ENCODE measurements around the gene ACOXL.

ACOXL gene

GRCh38 chr2:110878150-110878549 is 145.8 kb downstream of the ACOXL start:
- DNase-seq, result no peak

GRCh38 chr2:110881908-110882307 is 149.5 kb downstream of the ACOXL start:
- no peak for DNase-seq

- no peak for DNase-seq
These were observed 151.0 kb downstream of the ACOXL start for GRCh38 chr2:110883406-110883805.

- DNase-seq, result no peak
These were observed 152.9 kb downstream of the ACOXL start for GRCh38 chr2:110885256-110885655.

- peak; percentile 47 for DNase-seq
These were observed 154.6 kb downstream of the ACOXL start for GRCh38 chr2:110886826-110887573.

- no peak for DNase-seq
These were observed 156.0 kb downstream of the ACOXL start for GRCh38 chr2:110888411-110888810.

GRCh38 chr2:110891626-110892025 is 159.3 kb downstream of the ACOXL start:
- no peak for DNase-seq

GRCh38 chr2:110896226-110896625 is 163.9 kb downstream of the ACOXL start:
- no peak for DNase-seq

GRCh38 chr2:110897966-110898365 is 165.6 kb downstream of the ACOXL start:
- no peak for DNase-seq

GRCh38 chr2:110900191-110900590 is 167.8 kb downstream of the ACOXL start:
- no peak for DNase-seq

GRCh38 chr2:110903548-110903947 is 171.2 kb downstream of the ACOXL start:
- no peak for DNase-seq

- no peak for DNase-seq
These were observed 171.9 kb downstream of the ACOXL start for GRCh38 chr2:110904116-110904778.

- no peak for DNase-seq
These were observed 172.4 kb downstream of the ACOXL start for GRCh38 chr2:110904779-110905148.

- no peak for DNase-seq
These were observed 172.8 kb downstream of the ACOXL start for GRCh38 chr2:110905217-110905616.

- DNase-seq, result no peak
These were observed 174.4 kb downstream of the ACOXL start for GRCh38 chr2:110906613-110907298.

- no peak for DNase-seq
These were observed 177.1 kb downstream of the ACOXL start for GRCh38 chr2:110909501-110909900.

- DNase-seq, result no peak
These were observed 178.1 kb downstream of the ACOXL start for GRCh38 chr2:110910423-110910822.

GRCh38 chr2:110919738-110920137 is 187.4 kb downstream of the ACOXL start:
- DNase-seq, result no peak

GRCh38 chr2:110925479-110925878 is 193.1 kb downstream of the ACOXL start:
- no peak for DNase-seq

GRCh38 chr2:110927526-110927925 is 195.2 kb downstream of the ACOXL start:
- DNase-seq, result no peak

GRCh38 chr2:110929528-110929927 is 197.2 kb downstream of the ACOXL start:
- DNase-seq, result no peak

- no peak for DNase-seq
These were observed 199.3 kb downstream of the ACOXL start for GRCh38 chr2:110931648-110932047.

GRCh38 chr2:110933420-110933819 is 201.0 kb downstream of the ACOXL start:
- no peak for DNase-seq

- DNase-seq, result no peak
These were observed 202.6 kb downstream of the ACOXL start for GRCh38 chr2:110934948-110935347.

All from suppressor macrophage treated with lipopolysaccharide for 4 hours (primary cell).